SK-N-SH (cell line): ENCODE measurements around the gene POU4F1.

Experiments
- CTCF ChIP-seq: fragments of 200-600 bp; sonication (generic); IDR thresholded peaks from 2 replicates; pipeline ENCODE4 v1.6.1; 2017; ENCODE audit warnings: antibody characterized with exemption, mild to moderate bottlenecking, moderate library complexity
- JUND ChIP-seq: IDR thresholded peaks from 2 replicates; pipeline ENCODE4 v1.4.0; 2012
- REST ChIP-seq: IDR thresholded peaks from 2 replicates; pipeline ENCODE4 v1.6.1; 2012; ENCODE audit warnings: mild to moderate bottlenecking, low read depth, low read length, moderate library complexity
- SMC3 ChIP-seq: IDR thresholded peaks from 2 replicates; pipeline ENCODE4 v1.6.1; 2012; ENCODE audit warnings: low read depth, low read length, improper control_type of control experiment
- TAF1 ChIP-seq: IDR thresholded peaks from 2 replicates; pipeline ENCODE4 v1.6.1; 2012; ENCODE audit warnings: low read depth, mild to moderate bottlenecking, low read length, moderate library complexity, borderline replicate concordance

- TF ChIP-seq CTCF (no peak), TAF1 (no peak), REST (no peak), JUND (no peak), SMC3 (no peak)
Observed at GRCh38 chr13:78620936-78621470, 17.7 kb upstream of the POU4F1 start.
